SK-N-SH treated with all-trans-retinoic acid at 6 μM for 48 hours (cell line): ENCODE results near the gene GRIN1.

ENCODE experiments used
- CSDC2 ChIP-seq: fragments of 250-450 bp; sonication (Bioruptor Pico); IDR thresholded peaks from 2 replicates; pipeline ENCODE4 v1.5.0; 2020; ENCODE audit warnings: mild to moderate bottlenecking, moderate library complexity
- ESRRG ChIP-seq: fragments of 250-450 bp; sonication (Bioruptor Pico); IDR thresholded peaks from 2 replicates; pipeline ENCODE4 v1.6.1; 2021; ENCODE audit warnings: mild to moderate bottlenecking
- ZFP3 ChIP-seq: fragments of 250-450 bp; sonication (Bioruptor Pico); IDR thresholded peaks from 2 replicates; pipeline ENCODE4 v1.5.0; 2020; ENCODE audit warnings: mild to moderate bottlenecking, moderate library complexity
- TF ChIP-seq, protein P1 (sequence below): fragments of 250-450 bp; sonication (Bioruptor Pico); IDR thresholded peaks from 2 replicates; pipeline ENCODE4 v1.5.1; 2021; ENCODE audit warnings: mild to moderate bottlenecking, moderate library complexity

DNA sequence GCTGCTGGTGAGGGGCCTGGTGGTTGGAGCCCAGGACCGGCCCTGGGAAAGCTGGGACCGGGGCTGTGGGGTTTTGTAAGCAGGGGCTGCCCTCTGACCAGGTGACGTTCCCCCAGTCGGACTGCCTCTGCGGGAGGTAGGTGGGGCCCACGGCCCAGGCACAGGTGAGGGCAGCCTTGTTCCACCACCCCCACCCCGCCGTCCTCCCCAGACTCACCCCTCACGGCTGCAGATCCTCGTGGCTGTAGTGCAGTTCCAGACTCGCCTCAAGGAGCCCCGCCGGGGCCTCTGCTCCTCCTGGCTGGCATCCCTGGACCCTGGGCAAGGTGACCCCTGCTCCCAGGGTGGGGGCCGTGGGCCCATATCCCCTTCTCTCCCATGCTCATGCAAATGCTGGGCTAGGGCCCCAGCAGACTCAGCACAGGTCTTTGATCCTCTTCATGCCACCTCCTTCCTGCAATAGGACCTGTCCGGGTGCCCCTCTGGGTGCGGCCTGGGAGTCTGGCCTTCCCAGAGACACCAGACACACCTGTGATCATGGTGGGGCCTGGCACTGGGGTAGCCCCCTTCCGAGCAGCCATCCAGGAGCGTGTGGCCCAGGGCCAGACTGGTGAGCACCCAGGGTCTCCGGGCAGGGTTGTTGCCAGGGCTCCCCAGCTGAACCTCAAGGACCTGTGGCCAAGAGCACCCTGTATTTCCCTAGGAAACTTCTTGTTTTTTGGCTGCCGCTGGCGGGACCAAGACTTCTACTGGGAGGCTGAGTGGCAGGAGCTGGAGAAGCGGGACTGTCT is 76.4 kb downstream of the GRIN1 start:
- no peak for TF ChIP-seq ZFP3 (CRISPR knock-in tag)
- no peak for TF ChIP-seq ESRRG
- TF ChIP-seq CSDC2 (CRISPR knock-in tag): no peak
- TF ChIP-seq, protein P1, sequence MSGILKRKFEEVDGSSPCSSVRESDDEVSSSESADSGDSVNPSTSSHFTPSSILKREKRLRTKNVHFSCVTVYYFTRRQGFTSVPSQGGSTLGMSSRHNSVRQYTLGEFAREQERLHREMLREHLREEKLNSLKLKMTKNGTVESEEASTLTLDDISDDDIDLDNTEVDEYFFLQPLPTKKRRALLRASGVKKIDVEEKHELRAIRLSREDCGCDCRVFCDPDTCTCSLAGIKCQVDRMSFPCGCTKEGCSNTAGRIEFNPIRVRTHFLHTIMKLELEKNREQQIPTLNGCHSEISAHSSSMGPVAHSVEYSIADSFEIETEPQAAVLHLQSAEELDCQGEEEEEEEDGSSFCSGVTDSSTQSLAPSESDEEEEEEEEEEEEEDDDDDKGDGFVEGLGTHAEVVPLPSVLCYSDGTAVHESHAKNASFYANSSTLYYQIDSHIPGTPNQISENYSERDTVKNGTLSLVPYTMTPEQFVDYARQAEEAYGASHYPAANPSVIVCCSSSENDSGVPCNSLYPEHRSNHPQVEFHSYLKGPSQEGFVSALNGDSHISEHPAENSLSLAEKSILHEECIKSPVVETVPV: no peak
